Activated gamma-delta T cell (primary cell): ENCODE measurements around the gene ZNF503.
"Not testable (repeated sequence)": the region's sequence is repeated elsewhere in the genome, so short reads cannot be mapped to it uniquely, and the experiment has no call there.

Source experiments
- DNase-seq: peaks from one replicate; lab custom pipeline; 2025; lab: John Stamatoyannopoulos, UW

Gene ZNF503

DNA sequence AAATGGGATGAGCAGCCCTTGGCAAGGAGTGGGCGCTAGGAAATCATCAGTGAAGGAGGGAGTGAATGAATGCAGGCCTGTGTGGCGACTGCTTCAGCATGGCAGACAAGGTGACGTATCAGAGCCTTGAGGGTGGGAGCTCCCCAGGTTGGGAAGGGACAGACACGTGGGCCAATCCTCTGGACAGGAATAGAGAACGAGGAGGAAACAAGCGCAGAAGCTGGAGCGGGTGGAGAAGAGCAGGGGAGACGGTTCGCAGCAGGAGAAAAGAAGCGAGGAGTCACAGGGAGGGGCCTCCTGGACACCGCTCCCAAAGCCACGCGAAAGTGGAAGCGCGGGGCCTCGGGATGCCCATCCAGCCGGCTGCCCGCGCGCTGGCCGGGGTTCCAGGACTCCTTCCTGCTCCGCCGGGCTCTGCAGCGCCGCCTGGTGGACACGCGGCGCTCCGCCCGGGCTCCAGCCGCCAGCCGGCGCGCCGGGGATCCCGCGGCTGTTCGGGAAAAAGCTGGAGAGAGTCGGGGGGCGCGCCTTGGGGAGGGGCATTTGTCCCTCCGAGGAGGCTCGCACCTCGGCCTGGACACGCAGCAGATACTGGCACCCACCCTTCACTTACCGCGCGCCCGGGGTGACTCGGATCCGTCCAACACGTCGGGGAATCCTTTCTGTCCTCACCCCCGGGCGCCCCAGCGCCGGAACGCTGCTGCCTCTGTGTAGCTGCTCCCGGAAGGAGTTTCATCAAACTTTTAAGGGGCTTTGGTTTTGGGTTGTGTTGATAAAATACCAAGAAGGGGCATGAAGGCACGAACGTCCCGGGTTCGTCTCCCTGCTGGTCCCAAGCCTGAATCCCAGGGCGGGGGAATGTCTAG, 6.3 kb downstream of the ZNF503 start:
- DNase-seq: no peak

GRCh38 chr10:75394221-75394620, 7.3 kb downstream of the ZNF503 start:
- DNase-seq: no peak

DNA sequence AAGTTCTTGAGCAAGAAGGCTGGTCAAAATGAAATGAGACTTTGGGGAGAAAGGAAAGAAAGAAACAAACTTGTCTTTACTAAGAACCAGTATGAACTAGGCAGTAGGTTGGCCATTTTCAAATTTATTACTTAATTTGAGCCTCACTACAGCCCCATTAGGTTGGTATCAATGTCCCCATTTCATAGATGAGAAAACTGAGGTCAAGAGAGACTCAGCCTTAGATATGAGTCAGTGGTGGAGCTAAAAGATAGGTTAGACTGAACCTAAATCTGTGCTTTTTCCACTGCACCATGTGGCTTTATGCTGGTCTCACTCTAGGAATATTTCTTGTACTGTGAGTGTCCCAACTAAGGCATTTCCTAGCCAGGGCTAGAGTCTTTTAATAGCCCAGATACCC, 8.8 kb downstream of the ZNF503 start:
- DNase-seq: no peak

DNA sequence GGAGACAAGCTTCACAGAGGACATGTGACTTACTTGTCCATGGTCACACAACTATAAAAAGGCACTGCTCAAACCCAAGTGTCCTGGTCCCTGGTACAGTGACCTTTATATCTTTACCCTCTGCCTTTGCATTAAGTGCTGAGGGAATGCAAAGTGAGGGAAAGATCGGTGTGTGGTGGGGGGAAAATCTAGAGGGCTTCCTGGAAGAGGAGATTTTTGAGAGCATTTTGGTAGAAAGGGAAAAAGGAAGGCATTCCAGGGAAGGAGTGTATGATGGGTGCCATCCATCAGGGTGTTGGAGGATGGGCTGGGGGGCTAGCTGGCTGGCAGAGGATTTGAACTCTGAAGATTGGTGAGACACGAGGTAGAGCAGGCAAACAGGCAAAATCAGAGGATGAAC, 9.3 kb downstream of the ZNF503 start:
- DNase-seq: no peak

GRCh38 chr10:75390178-75390577, 11.4 kb downstream of the ZNF503 start:
- no peak for DNase-seq

DNA sequence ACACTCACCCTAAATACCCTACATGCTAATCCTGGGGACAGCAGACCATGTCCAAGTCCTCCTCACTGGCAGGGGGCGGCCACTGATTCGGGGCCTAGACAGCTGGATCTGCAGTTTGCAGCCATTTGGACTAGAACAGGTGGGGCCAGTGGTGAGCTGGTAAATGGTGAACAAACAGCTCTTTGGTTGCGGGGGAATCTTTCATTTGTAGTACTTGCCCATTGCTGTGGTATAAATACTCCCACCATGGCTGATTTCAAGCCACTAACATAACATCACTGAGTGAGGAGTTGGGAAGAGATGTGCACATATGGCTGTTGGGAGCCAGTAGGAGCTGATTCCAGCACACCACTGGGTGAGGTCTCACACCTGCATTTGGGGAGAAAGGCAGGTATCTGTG, 13.5 kb downstream of the ZNF503 start:
- DNase-seq: no peak

GRCh38 chr10:75386128-75386527, 15.4 kb downstream of the ZNF503 start:
- no peak for DNase-seq

DNA sequence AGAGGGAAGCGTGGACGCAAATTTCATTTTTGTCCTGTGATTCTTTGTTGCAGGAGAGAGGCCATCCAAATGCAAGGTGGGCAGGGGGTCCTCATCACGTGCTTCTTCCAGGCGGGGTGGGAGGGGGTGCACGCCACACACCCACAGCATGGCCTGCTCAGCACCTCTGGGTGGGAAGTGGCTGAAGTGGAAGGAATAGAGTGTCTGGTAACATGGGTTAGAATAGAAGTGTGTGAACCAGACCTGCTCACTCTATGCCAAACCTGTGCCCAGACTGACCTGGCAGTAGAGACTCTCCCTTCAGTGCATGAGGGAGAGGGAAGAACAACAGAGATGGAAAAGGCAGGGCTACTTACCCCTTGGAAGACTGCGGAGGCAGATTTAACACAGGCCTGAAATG, 21.7 kb downstream of the ZNF503 start:
- DNase-seq: no peak

- no peak for DNase-seq
Observed at GRCh38 chr10:75379212-75379724, 22.3 kb downstream of the ZNF503 start.

GRCh38 chr10:75378379-75378778, 23.2 kb downstream of the ZNF503 start:
- no peak for DNase-seq

GRCh38 chr10:75377869-75378268, 23.7 kb downstream of the ZNF503 start:
- no peak for DNase-seq

GRCh38 chr10:75375838-75376237, 25.7 kb downstream of the ZNF503 start:
- no peak for DNase-seq

- DNase-seq: no peak
Observed at GRCh38 chr10:75371010-75371409, 30.6 kb downstream of the ZNF503 start.

DNA sequence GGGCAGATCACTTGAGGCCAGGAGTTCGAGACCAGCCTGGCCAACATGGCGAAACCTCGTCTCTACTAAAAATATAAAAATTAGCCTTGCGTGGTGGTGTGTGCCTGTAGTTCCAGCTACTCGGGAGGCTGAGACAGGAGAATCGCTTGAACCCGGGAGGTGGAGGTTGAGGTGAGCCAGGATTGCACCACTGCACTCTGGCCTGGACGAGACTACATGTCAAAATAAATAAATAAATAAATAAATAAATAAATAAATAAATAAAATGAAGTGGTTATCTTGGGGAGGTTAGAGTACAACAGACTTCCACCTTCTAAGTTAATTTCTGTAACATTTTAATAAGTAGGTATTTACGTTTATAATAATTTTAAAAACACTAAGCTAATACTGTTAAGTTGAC, 31.7 kb downstream of the ZNF503 start:
- not testable (repeated sequence) for DNase-seq

DNA sequence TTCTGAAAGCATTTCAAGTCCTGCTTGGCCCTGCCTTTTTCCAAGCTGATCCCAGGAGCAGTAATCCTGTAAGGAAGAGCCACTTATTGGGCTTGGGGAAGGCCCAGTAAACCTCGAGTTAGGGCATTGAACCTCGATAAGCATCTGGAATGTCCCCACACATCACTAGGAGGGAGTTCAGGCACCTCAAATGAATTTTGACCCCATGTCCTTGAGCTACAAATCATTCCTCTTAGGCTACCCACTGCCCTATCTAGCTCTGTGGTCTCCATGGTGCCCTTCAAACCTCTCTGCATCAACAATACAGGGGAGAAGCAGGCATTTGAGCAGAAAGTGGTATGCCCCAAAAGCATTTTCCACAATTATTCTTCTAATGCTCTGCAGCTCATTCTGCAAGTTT, 33.7 kb downstream of the ZNF503 start:
- DNase-seq: no peak

DNA sequence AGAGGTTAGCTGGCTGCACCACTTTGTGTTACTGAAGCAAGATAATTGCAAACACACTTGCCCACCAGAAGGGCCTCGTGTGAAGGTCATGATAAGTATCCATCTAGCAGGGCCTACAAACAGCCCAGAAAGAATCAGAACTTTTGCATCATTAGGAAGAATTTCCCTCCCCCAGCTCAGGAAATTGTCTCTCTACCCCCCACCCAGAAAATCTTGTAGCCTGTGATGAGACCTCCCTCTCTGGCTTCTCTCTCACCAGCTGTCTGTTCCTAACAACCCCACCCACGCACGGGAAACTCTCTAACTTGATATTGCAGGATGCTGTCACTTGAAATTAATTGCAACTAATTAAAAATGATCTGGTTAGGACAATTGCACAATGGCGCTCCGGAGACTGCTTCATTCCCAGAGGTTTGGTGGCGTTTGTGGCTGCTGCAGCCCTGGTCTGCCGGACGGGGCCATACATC, 34.5 kb downstream of the ZNF503 start:
- DNase-seq: no peak

DNA sequence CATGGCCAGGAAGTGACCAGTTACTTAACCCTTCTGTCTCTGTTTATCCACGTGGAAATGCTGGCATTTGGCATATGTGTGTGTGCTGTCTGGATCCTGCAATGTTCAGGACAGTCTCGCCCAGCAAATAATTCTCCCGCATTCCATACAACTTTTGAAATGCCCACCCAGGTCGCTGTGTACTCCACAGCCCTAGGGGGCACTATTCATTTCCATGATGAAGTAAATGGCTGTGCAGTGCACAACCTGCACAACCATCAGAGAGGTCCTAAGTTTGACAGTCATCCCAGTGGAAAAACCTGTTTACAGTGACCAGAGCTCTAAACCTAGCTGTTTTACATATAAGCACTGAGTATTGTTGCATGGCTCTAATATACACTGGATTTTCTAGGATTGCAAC, 38.1 kb downstream of the ZNF503 start:
- DNase-seq: no peak

DNA sequence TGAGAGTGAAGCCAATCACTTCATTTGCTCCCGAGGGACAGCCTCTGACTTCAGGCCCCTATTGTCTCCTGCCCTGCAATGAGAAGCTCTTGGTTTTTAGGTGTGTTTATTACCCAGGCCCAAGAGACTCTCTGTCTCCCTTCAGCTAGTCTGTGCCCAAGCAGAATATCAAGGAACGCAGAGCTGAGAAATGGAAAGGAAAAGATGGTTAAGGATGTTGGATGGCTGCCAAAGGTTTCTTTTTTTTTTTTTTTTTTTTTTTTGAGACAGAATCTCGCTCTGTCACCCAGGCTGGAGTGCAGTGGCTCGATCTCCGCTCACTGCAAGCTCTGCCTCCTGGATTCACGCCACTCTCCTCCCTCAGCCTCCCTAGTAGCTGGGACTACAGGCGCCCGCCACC, 41.7 kb downstream of the ZNF503 start:
- DNase-seq: not testable (repeated sequence)

GRCh38 chr10:75358835-75359421, 42.6 kb downstream of the ZNF503 start:
- DNase-seq: no peak

- no peak for DNase-seq
Observed at GRCh38 chr10:75358132-75358531, 43.4 kb downstream of the ZNF503 start.

DNA sequence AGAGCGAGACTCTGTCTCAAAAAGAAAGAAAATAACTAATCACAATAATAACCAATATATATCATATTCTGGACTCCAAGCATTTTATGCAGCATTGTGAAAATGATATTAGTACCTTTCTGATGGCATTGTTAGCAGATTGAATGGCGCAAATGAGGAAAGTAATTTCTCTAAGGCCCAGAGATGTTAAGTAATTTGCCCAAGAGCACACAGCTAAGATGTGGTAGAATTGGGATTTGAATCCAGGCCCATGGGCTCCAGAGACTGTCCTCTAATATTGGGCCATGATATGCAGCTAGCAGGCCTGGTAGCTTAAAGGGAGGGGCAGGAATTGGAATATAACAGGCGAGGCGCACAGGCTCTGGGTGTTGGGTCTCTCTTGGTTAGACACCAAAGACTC, 44.1 kb downstream of the ZNF503 start:
- DNase-seq: no peak

DNA sequence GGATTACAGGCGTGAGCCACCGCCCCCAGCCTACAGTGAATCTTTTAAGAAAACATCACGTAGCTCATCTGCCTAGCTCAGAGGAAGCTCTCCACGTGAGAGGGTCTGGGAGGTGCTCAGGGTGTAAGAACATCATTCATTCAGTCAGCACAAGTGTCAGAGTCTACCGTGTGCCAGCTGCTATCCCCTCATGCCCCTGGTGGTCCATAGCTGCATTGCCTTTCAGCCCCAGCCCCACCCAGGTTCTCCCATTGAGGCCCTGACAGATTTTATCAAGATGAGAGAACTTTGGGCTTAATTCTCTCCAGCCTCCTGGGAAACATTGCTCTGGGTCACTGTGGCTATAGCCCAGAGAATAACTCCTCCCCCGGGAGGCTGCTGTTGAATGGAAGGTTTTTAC, 45.1 kb downstream of the ZNF503 start:
- no peak for DNase-seq

GRCh38 chr10:75355706-75356105, 45.9 kb downstream of the ZNF503 start:
- no peak for DNase-seq
